GM19193 (cell line): ENCODE results near the gene QPCT.

Experiments used
- POLR2A ChIP-seq: IDR thresholded peaks from 4 replicates; pipeline ENCODE4 v1.6.1; 2011; ENCODE audit not compliant: insufficient read depth, insufficient read length; ENCODE audit errors: extremely low read depth

Gene QPCT

DNA sequence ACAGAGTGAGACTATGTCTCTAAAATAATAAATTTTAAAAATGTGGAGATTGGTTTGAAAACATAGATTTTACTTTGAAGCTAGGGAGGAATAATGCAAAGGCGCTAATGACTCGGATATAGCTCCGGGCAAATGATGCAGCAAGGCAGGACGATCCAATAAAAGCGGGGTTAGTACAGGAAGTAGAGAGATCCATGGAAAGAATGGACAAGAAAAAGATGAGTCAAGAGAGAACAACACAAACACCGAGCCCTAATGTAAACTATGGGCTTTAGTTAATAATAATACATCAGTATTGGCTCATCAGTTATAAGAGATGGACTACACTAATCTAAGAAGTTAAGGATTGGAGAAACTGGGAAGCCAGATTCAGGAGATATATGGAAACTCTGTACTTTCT is 74.5 kb downstream of the QPCT start:
- no peak for TF ChIP-seq POLR2A

DNA sequence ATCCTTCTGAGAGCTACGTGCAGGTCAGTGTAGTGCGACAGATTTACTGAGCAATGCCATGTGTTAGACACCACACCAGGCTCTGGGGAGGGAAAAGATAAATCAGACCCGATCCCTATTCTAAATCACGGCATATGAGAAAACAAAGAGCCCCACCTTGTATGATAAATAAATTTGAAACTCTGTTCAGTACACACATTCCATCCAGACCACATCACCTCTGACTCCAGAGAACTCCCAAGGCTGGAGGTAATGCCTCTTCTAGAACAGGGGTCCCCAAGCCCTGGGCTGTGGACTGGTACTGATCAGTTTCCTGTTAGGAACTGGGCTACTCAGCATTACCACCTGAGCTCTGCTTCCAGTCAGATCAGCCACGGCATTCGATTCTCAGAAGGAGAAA is 77.3 kb downstream of the QPCT start:
- TF ChIP-seq POLR2A = no peak

DNA sequence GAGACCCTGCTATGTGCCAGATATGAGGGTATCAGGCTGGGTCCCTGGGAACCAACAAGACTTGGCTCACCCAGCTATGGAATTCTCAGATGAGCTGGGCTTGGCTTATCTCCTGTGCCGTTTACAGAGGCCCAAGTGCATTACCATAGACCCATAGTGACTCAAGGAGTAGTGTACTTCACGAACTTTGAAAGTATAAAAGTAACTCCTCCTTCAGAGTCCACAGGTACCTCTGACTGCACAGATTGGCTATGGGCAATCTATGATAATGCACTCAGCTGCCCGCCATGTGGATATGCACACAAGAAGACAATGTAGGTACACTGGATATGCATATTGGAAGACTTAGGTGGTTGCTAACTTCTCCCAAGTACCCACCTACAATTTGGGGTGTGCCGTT is 78.4 kb downstream of the QPCT start:
- TF ChIP-seq POLR2A = no peak
